T-helper 2 cell treated with Interferon-gamma antibody and Interleukin-4, amounts not matched to agents 5 μg/mL and 100 μg/mL, for 36 hours (primary cell): Measurements from ENCODE around the gene CDKL2.
"Not testable (repeated sequence)": the region's sequence is repeated elsewhere in the genome, so short reads cannot be mapped to it uniquely, and the experiment has no call there.

Source experiments
- DNase-seq: peaks from one replicate; pipeline ENCODE4 v3.0.0; 2021; ENCODE audit warnings: low spot score
- H3K27ac Mint-ChIP-seq: one replicate; pipeline ENCODE4 v1.8.0; 2021; ENCODE audit warnings: mild to moderate bottlenecking, mixed read lengths
- H3K27me3 Mint-ChIP-seq: one replicate; pipeline ENCODE4 v1.8.0; 2021; ENCODE audit warnings: low read depth, mixed read lengths
- H3K36me3 Mint-ChIP-seq: one replicate; pipeline ENCODE4 v1.8.0; 2021; ENCODE audit warnings: low read depth, mixed read lengths
- H3K4me1 Mint-ChIP-seq: one replicate; pipeline ENCODE4 v1.8.0; 2021; ENCODE audit warnings: low read depth, mixed read lengths
- H3K4me3 Mint-ChIP-seq: one replicate; pipeline ENCODE4 v1.8.0; 2022; ENCODE audit warnings: mild to moderate bottlenecking, moderate library complexity, mixed read lengths
- H3K9me3 Mint-ChIP-seq: one replicate; pipeline ENCODE4 v1.8.0; 2021; ENCODE audit warnings: mixed read lengths

CDKL2 gene

GRCh38 chr4:75630174-75630936 is at the start of gene CDKL2:
TSS of gene CDKL2 (minus strand) at chr4:75630528. CDS start at chr4:75625988, 4,540 bp downstream.
- Mint-ChIP-seq H3K4me1 (peaks cover 9% of the 10 kb centered on the region), H3K36me3 (no peaks in the 10 kb centered on the region), H3K27me3 (peaks cover 2% of the 10 kb centered on the region), H3K27ac (peak within 1 kb of the TSS; percentile 77), H3K9me3 (no peaks in the 10 kb centered on the region), H3K4me3 (peak within 1 kb of the TSS; percentile 92)
- peak; percentile 89 for DNase-seq

- Mint-ChIP-seq H3K4me3 (no peak overlapping the region), H3K36me3 (no peaks in the 10 kb centered on the region), H3K4me1 (peaks cover 23% of the 10 kb centered on the region), H3K27me3 (no peaks in the 10 kb centered on the region), H3K9me3 (no peaks in the 10 kb centered on the region), H3K27ac (no peak overlapping the region)
- no peak for DNase-seq
Measured at GRCh38 chr4:75678965-75679364, 48.6 kb upstream of the CDKL2 start.

- H3K36me3 Mint-ChIP-seq, result no peaks in the 10 kb centered on the region
- no peaks in the 10 kb centered on the region for H3K27me3 Mint-ChIP-seq
- H3K9me3 Mint-ChIP-seq, result no peaks in the 10 kb centered on the region
- no peak for DNase-seq
- H3K27ac Mint-ChIP-seq, result no peak overlapping the region
- no peak overlapping the region for H3K4me3 Mint-ChIP-seq
- H3K4me1 Mint-ChIP-seq, result peaks cover 24% of the 10 kb centered on the region
Measured at GRCh38 chr4:75678473-75678872, 48.1 kb upstream of the CDKL2 start.

GRCh38 chr4:75675004-75675531 is 44.7 kb upstream of the CDKL2 start:
- H3K27me3 Mint-ChIP-seq, result no peaks in the 10 kb centered on the region
- peaks cover 11% of the 10 kb centered on the region for H3K36me3 Mint-ChIP-seq
- H3K27ac Mint-ChIP-seq, result peak overlapping the region; percentile 39
- H3K4me3 Mint-ChIP-seq, result no peak overlapping the region
- no peaks in the 10 kb centered on the region for H3K9me3 Mint-ChIP-seq
- peaks cover 25% of the 10 kb centered on the region for H3K4me1 Mint-ChIP-seq
- DNase-seq, result no peak

GRCh38 chr4:75673959-75674328 is 43.6 kb upstream of the CDKL2 start:
- peak overlapping the region; percentile 98 for H3K4me3 Mint-ChIP-seq
- DNase-seq, result no peak
- H3K27ac Mint-ChIP-seq, result peak overlapping the region; percentile 99
- H3K27me3 Mint-ChIP-seq, result no peaks in the 10 kb centered on the region
- peaks cover 30% of the 10 kb centered on the region for H3K4me1 Mint-ChIP-seq
- peaks cover 11% of the 10 kb centered on the region for H3K36me3 Mint-ChIP-seq
- no peaks in the 10 kb centered on the region for H3K9me3 Mint-ChIP-seq

GRCh38 chr4:75673027-75673958 is 43.0 kb upstream of the CDKL2 start, which contains the start of gene G3BP2:
TSS of gene G3BP2 (minus strand) at chr4:75673411. CDS start at chr4:75662025, 11,386 bp downstream.
- DNase-seq, result peak; percentile 97
- Mint-ChIP-seq H3K27me3 (no peaks in the 10 kb centered on the region), H3K4me3 (peak within 1 kb of the TSS; percentile 98), H3K36me3 (peaks cover 11% of the 10 kb centered on the region), H3K9me3 (no peaks in the 10 kb centered on the region), H3K27ac (peak within 1 kb of the TSS; percentile 99), H3K4me1 (peaks cover 36% of the 10 kb centered on the region)

- Mint-ChIP-seq H3K36me3 (peaks cover 11% of the 10 kb centered on the region), H3K27ac (peak overlapping the region; percentile 99), H3K9me3 (no peaks in the 10 kb centered on the region), H3K4me3 (peak overlapping the region; percentile 98), H3K27me3 (no peaks in the 10 kb centered on the region), H3K4me1 (peaks cover 44% of the 10 kb centered on the region)
- peak; percentile 76 for DNase-seq
Measured at GRCh38 chr4:75672461-75673026, 42.2 kb upstream of the CDKL2 start.

GRCh38 chr4:75671802-75672421 is 41.6 kb upstream of the CDKL2 start:
- Mint-ChIP-seq H3K36me3 (peaks cover 13% of the 10 kb centered on the region), H3K9me3 (no peaks in the 10 kb centered on the region), H3K27me3 (no peaks in the 10 kb centered on the region), H3K4me1 (peaks cover 47% of the 10 kb centered on the region), H3K4me3 (peak overlapping the region; percentile 98), H3K27ac (peak overlapping the region; percentile 99)
- no peak for DNase-seq

GRCh38 chr4:75668596-75668995 is 38.3 kb upstream of the CDKL2 start:
- Mint-ChIP-seq H3K4me1 (peaks cover 50% of the 10 kb centered on the region), H3K36me3 (peaks cover 13% of the 10 kb centered on the region), H3K27me3 (no peaks in the 10 kb centered on the region), H3K4me3 (peak overlapping the region; percentile 43), H3K27ac (peak overlapping the region; percentile 15), H3K9me3 (no peaks in the 10 kb centered on the region)
- no peak for DNase-seq

- DNase-seq, H3K27me3 Mint-ChIP-seq, H3K9me3 Mint-ChIP-seq: not testable (repeated sequence)
- peak overlapping the region; percentile 43 for H3K4me3 Mint-ChIP-seq
- peaks cover 54% of the 10 kb centered on the region for H3K4me1 Mint-ChIP-seq
- peak overlapping the region; percentile 66 for H3K27ac Mint-ChIP-seq
- peaks cover 12% of the 10 kb centered on the region for H3K36me3 Mint-ChIP-seq
Measured at GRCh38 chr4:75667636-75668035, 37.3 kb upstream of the CDKL2 start.

- Mint-ChIP-seq H3K9me3 (no peaks in the 10 kb centered on the region), H3K36me3 (peaks cover 20% of the 10 kb centered on the region), H3K27ac (peak overlapping the region; percentile 18), H3K27me3 (no peaks in the 10 kb centered on the region), H3K4me1 (peaks cover 62% of the 10 kb centered on the region), H3K4me3 (peak overlapping the region; percentile 63)
- DNase-seq, result no peak
Measured at GRCh38 chr4:75666299-75666698, 36.0 kb upstream of the CDKL2 start.

GRCh38 chr4:75664604-75665003 is 34.3 kb upstream of the CDKL2 start:
- H3K4me3 Mint-ChIP-seq, DNase-seq, H3K27me3 Mint-ChIP-seq, H3K9me3 Mint-ChIP-seq, H3K27ac Mint-ChIP-seq: not testable (repeated sequence)
- Mint-ChIP-seq H3K36me3 (peaks cover 26% of the 10 kb centered on the region), H3K4me1 (peaks cover 60% of the 10 kb centered on the region)

GRCh38 chr4:75662626-75663025 is 32.3 kb upstream of the CDKL2 start:
- Mint-ChIP-seq H3K4me3 (no peak overlapping the region), H3K27ac (peak overlapping the region; percentile 55), H3K27me3 (no peaks in the 10 kb centered on the region), H3K4me1 (peaks cover 57% of the 10 kb centered on the region), H3K9me3 (no peaks in the 10 kb centered on the region), H3K36me3 (peaks cover 45% of the 10 kb centered on the region)
- no peak for DNase-seq
